Measurements from ENCODE around the gene C21orf91.

Gene C21orf91

DNA sequence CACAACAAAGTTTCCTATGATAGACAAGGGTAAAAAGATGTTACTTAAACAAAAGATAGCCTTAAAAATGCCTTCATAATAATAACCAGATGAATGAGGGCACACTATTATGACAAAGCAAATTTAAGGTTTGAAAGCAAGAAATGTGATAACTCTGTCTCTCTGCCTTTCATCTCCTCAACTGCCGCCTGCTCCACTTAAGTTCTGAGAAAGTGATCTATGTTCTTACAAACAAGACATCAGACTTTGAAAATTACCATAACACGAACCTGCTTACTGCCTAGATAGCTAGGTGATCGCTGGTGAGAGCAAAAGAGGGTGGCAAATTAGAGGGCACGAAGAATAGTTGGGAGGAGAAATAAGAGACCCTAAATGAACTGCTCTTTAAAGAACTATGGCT lies 13.2 kb downstream of the C21orf91 start:
- ChIA-PET POLR2A (no interaction called here), CTCF (interaction anchor here (1.2 kb wide), 1 partner anchor 119 kb away, joined by 3 read pairs; no protein-coding TSS in a partner anchor)
- no peak for TF ChIP-seq CTCF (IDR thresholded peaks at IDR 0.05; ENCODE audit: control extremely low read depth, extremely low read depth, low read depth, missing control alignments)
- DNase-seq (ENCODE audit: extremely low spot score) = no peak

DNA sequence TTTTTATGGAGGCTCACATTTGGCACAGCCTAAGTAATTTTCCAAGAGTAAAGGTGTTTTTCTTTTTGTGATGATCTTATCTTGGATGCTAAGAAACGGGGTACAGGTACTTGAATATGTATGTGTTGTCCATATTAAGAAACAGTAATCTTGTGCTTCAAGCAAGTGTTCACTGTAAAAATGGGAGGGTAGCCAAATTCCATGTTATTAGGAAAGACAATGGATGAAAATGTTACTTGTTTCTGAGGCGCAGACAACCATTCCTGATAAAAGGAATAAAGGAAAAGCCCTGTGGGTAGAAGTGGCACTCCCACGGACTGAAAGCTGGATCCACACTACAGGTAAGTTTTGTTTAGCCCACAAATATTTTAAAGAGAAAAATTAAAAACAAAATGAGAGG lies 15.6 kb downstream of the C21orf91 start:
- DNase-seq (ENCODE audit: extremely low spot score) = no peak
- no peak for TF ChIP-seq CTCF (IDR thresholded peaks at IDR 0.05; ENCODE audit: control extremely low read depth, extremely low read depth, low read depth, missing control alignments)
- ChIA-PET POLR2A (no interaction called here), CTCF (no interaction called here)

DNA sequence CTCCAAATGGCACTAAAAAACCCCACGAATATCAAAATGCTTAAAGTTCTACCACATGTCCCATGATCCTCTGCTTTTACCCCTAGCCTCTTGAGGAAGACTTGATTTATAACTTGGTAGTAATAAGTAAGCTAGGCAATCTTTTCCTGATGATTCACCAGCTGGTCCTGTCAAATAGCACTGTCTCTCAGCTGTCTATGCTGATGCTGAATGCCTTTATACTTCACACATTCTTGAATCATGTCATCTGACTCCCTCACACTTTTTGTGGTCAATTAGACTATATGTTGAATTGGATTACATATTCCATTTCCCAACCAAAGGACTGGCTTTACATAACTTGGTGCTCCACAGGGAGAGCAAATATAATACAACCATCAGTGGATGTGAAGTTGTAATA lies 16.6 kb downstream of the C21orf91 start:
- no peak for TF ChIP-seq CTCF (IDR thresholded peaks at IDR 0.05; ENCODE audit: control extremely low read depth, extremely low read depth, low read depth, missing control alignments)
- CTCF ChIA-PET = interaction anchor here (1.1 to 1.5 kb wide), 2 partner anchors 9 to 12 kb away, joined by 3 to 6 read pairs; no protein-coding TSS in a partner anchor
- DNase-seq (ENCODE audit: extremely low spot score) = no peak
- POLR2A ChIA-PET = no interaction called here

DNA sequence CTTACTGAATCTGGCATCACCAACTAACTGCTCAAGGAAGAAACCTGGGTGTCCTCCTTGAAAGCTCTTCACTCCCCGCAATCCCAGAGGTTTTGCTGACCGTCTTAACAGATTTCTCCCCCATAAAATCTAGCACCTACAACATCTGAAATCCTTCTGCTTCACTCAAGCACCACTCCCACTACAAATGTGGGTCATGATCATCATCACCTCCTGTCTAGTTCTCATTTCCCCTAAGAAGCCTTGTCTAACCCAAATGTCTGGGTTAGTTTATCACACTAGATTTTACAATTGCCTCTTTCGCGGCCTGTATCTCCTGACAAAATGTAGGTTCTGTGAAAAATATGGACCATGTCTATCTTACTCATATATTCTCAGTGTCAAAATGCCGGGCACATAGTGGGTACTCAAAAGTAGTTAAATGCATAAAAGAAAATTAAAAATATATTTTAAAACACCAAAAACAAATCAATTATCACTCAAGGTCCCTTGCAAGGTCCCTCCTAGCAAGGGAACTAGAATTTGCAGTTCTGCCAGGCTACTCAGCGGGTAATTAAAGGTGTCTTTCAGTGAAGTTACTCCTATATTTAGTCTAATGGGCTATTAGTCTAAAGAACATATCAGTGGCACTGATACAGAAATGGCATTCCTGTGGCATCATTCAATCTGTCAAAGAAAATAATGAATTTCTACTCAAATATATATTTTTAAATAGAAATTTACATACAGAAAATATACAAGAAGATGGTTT lies 19.6 kb downstream of the C21orf91 start:
- CTCF ChIA-PET = interaction anchor here (0.8 to 1.8 kb wide), 4 partner anchors 11 to 19 kb away, joined by 3 to 5 read pairs (median 4); no protein-coding TSS in a partner anchor
- POLR2A ChIA-PET = no interaction called here
- no peak for DNase-seq (ENCODE audit: extremely low spot score)
- TF ChIP-seq CTCF (IDR thresholded peaks at IDR 0.05; ENCODE audit: control extremely low read depth, extremely low read depth, low read depth, missing control alignments) = no peak

- ChIA-PET CTCF (interaction anchor here (0.8 to 1.8 kb wide), 4 partner anchors 10 to 20 kb away, joined by 3 to 5 read pairs (median 4); no protein-coding TSS in a partner anchor), POLR2A (no interaction called here)
- no peak for TF ChIP-seq CTCF (IDR thresholded peaks at IDR 0.05; ENCODE audit: control extremely low read depth, extremely low read depth, low read depth, missing control alignments)
- DNase-seq (ENCODE audit: extremely low spot score) = no peak
These were observed 20.4 kb downstream of the C21orf91 start for GRCh38 chr21:17798796-17799195.

GRCh38 chr21:17797967-17798366 lies 21.2 kb downstream of the C21orf91 start:
- TF ChIP-seq CTCF (IDR thresholded peaks at IDR 0.05; ENCODE audit: control extremely low read depth, extremely low read depth, low read depth, missing control alignments) = no peak
- DNase-seq (ENCODE audit: extremely low spot score) = no peak
- CTCF ChIA-PET = interaction anchor here (1.8 kb wide), 1 partner anchor 14 kb away, joined by 5 read pairs; no protein-coding TSS in a partner anchor
- POLR2A ChIA-PET = no interaction called here
